ENCODE measurements around the gene RPS6KA3. TPM values are rescaled to one million over a fixed set of nuclear protein-coding genes. Genes with fewer than 3 reads are reported as not detected.

Gene RPS6KA3
- total RNA-seq, 1 donor from 2014 or later, result 21.8 TPM

- peaks cover 17% of the 10 kb centered on the region for H3K4me1 Mint-ChIP-seq (ENCODE audit: unreplicated experiment)
- H3K27ac Mint-ChIP-seq (ENCODE audit: unreplicated experiment), result peak overlapping the region; percentile 54
- no peak for TF ChIP-seq CTCF (IDR thresholded peaks at IDR 0.05)
- H3K4me3 Mint-ChIP-seq (ENCODE audit: unreplicated experiment), result no peak overlapping the region
- peaks cover 3% of the 10 kb centered on the region for H3K36me3 Mint-ChIP-seq (ENCODE audit: unreplicated experiment)
- no peak for DNase-seq (ENCODE audit: extremely low spot score, unreplicated experiment)
- H3K9me3 Mint-ChIP-seq (ENCODE audit: unreplicated experiment), result no peaks in the 10 kb centered on the region
- no peaks in the 10 kb centered on the region for H3K27me3 Mint-ChIP-seq (ENCODE audit: unreplicated experiment)
Measured at GRCh38 chrX:20143111-20143510, 123.6 kb downstream of the RPS6KA3 start.

- H3K9me3 Mint-ChIP-seq (ENCODE audit: unreplicated experiment), result no peaks in the 10 kb centered on the region
Measured at GRCh38 chrX:20141281-20142220, 125.2 kb downstream of the RPS6KA3 start, which contains the start of gene EIF1AX. TSS of gene EIF1AX (minus strand) at chrX:20141838. CDS start at chrX:20141640, 198 bp downstream.

GRCh38 chrX:20140420-20140819 is 126.3 kb downstream of the RPS6KA3 start:
- no peak for DNase-seq (ENCODE audit: extremely low spot score, unreplicated experiment)

More at GRCh38 chrX:20141281-20142220, 125.2 kb downstream of the RPS6KA3 start, which contains the start of gene EIF1AX:
- TF ChIP-seq CTCF (IDR thresholded peaks at IDR 0.05), result no peak
- Mint-ChIP-seq H3K4me1 (ENCODE audit: unreplicated experiment) (peaks cover 17% of the 10 kb centered on the region), H3K36me3 (ENCODE audit: unreplicated experiment) (peaks cover 6% of the 10 kb centered on the region), H3K27me3 (ENCODE audit: unreplicated experiment) (no peaks in the 10 kb centered on the region), H3K4me3 (ENCODE audit: unreplicated experiment) (peak within 1 kb of the TSS; percentile 87), H3K27ac (ENCODE audit: unreplicated experiment) (peak within 1 kb of the TSS; percentile 86)
- DNase-seq (ENCODE audit: extremely low spot score, unreplicated experiment), result peak; percentile 97

GRCh38 chrX:20139966-20140365 is 126.7 kb downstream of the RPS6KA3 start:
- no peaks in the 10 kb centered on the region for H3K27me3 Mint-ChIP-seq (ENCODE audit: unreplicated experiment)
- H3K36me3 Mint-ChIP-seq (ENCODE audit: unreplicated experiment), result peaks cover 8% of the 10 kb centered on the region
- DNase-seq (ENCODE audit: extremely low spot score, unreplicated experiment), result no peak
- no peak overlapping the region for H3K27ac Mint-ChIP-seq (ENCODE audit: unreplicated experiment)
- peaks cover 17% of the 10 kb centered on the region for H3K4me1 Mint-ChIP-seq (ENCODE audit: unreplicated experiment)
- peak overlapping the region; percentile 87 for H3K4me3 Mint-ChIP-seq (ENCODE audit: unreplicated experiment)
- H3K9me3 Mint-ChIP-seq (ENCODE audit: unreplicated experiment), result no peaks in the 10 kb centered on the region
- no peak for TF ChIP-seq CTCF (IDR thresholded peaks at IDR 0.05)

More at GRCh38 chrX:20140420-20140819, 126.3 kb downstream of the RPS6KA3 start:
- no peaks in the 10 kb centered on the region for H3K27me3 Mint-ChIP-seq (ENCODE audit: unreplicated experiment)
- H3K9me3 Mint-ChIP-seq (ENCODE audit: unreplicated experiment), result no peaks in the 10 kb centered on the region
- peaks cover 17% of the 10 kb centered on the region for H3K4me1 Mint-ChIP-seq (ENCODE audit: unreplicated experiment)
- peak overlapping the region; percentile 86 for H3K27ac Mint-ChIP-seq (ENCODE audit: unreplicated experiment)
- no peak for TF ChIP-seq CTCF (IDR thresholded peaks at IDR 0.05)
- peak overlapping the region; percentile 87 for H3K4me3 Mint-ChIP-seq (ENCODE audit: unreplicated experiment)
- H3K36me3 Mint-ChIP-seq (ENCODE audit: unreplicated experiment), result peaks cover 8% of the 10 kb centered on the region

- no peak for DNase-seq (ENCODE audit: extremely low spot score, unreplicated experiment)
- Mint-ChIP-seq H3K27ac (ENCODE audit: unreplicated experiment) (no peak overlapping the region), H3K4me1 (ENCODE audit: unreplicated experiment) (peaks cover 17% of the 10 kb centered on the region), H3K36me3 (ENCODE audit: unreplicated experiment) (peaks cover 19% of the 10 kb centered on the region), H3K9me3 (ENCODE audit: unreplicated experiment) (no peaks in the 10 kb centered on the region), H3K27me3 (ENCODE audit: unreplicated experiment) (no peaks in the 10 kb centered on the region), H3K4me3 (ENCODE audit: unreplicated experiment) (no peak overlapping the region)
- no peak for TF ChIP-seq CTCF (IDR thresholded peaks at IDR 0.05)
Measured at GRCh38 chrX:20135944-20136343, 130.8 kb downstream of the RPS6KA3 start.

Data from osteocyte (in vitro differentiated cells).